Stimulated activated CD4-positive, alpha-beta T cell treated with anti-CD3 and anti-CD28 coated beads, Interleukin-15, amount 100 ng/mL, for 1 hour (primary cell): ENCODE results near the gene CPB1.

Experiments used
- DNase-seq, 2 donors: peaks; one replicate each; pipeline ENCODE4 v3.0.0-alpha.2; 2020; ENCODE audit warnings: low read depth in 1 of 2, low spot score in 1 of 2

The CPB1 gene

DNA sequence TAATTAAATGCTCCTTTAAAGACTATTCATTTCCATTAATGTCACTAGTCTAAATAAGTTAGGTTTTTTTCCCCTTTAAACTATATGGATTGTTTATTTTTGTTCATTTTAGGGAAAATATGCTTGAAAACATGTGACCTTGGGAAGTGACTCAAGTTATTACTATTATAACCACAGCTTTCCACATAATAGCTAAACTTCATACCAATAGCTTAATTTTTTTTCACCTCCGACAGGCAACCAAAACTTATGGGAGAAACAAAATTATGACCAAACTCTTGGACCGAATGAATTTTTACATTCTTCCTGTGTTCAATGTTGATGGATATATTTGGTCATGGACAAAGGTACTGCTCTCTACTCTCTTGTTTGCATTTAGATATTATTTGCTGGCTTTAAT is 53.7 kb downstream of the CPB1 start:
- no peak for DNase-seq

DNA sequence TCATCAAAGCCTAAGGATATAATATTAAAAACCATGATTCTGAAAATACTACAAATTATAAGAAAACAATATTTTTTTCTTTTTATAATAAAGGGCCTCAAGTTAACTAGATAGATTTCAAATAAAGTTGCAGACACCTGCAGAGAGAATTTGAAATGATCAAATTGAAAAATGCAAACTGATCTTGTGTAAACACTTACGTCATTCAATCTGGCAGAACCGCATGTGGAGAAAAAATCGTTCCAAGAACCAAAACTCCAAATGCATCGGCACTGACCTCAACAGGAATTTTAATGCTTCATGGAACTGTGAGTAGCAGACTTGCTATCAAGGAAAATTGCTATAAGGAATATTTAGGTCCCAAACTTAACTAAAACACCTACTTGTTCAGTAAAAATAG is 54.7 kb downstream of the CPB1 start:
- no peak for DNase-seq

DNA sequence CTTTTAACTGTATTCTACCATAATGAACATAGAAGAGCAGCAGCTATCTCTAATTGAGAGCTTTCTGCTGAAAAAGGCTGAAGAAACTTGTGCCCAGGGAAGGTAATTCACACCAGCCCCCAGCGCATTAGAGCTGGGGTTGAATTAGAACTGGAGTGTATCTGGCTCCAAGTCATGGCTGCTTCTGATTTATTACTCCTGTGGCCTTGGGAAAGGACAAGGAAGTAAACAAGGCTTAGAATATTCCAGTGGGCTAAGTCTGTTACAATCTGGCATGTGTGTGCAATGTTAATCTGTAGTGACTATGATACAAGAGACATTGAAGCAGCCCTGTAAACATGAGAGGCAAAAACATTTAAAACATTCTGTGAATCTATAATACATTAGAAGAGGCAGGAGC is 55.6 kb downstream of the CPB1 start:
- no peak for DNase-seq

DNA sequence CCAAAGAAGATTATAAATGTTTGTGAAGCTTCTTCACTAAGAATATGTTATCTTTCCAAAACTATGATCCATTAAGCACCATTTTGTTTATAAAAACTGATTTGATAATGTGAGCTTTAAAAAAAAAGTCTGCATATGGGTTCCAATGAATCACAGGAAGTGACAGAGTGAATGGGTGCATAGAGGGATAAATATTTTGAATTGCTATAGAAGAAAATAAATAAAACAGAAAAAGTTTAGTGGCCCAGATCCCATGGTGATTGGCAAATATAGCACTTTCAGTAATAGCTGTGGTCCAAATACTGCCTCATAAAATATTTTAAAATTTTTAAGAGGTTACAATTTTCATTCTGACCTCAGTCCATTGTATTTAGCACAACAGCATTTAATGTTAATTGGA is 56.6 kb downstream of the CPB1 start:
- DNase-seq, result no peak

DNA sequence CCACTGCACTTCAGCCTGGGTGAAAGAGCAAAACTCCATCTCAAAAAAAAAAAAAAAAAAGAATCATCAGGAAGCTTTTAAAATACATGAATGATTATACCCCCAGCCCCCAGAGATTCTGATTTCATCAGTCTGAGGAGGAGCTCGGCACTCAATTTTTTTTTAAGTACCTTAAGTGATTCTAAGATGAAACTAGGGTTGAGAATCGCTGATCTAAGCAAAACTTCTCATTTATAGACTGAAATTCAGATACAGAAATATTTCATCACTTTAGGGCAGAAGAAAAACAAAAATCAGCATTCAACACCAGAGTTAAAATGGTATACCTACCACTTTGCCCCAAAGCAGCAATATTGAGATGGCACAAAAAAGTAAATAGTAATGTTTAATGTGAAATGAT is 62.2 kb downstream of the CPB1 start:
- no peak for DNase-seq

DNA sequence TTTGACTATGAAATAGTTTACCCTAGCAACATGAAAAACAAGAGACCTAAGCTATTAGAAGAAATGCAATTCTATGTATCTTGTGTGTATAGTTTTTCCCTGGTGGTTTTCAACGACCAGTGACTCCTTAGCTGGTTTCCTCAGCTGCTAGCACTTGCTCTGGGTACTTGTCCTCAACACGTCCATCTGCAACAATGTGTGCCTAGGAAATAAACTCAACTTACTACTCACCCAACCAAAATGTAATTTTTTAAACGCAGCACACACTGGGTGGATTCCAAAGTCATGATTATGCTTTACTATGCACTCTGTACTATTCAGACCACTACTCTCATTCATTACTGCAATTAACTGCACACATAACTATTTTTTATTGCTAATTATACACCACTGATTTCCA is 68.5 kb downstream of the CPB1 start:
- no peak for DNase-seq

DNA sequence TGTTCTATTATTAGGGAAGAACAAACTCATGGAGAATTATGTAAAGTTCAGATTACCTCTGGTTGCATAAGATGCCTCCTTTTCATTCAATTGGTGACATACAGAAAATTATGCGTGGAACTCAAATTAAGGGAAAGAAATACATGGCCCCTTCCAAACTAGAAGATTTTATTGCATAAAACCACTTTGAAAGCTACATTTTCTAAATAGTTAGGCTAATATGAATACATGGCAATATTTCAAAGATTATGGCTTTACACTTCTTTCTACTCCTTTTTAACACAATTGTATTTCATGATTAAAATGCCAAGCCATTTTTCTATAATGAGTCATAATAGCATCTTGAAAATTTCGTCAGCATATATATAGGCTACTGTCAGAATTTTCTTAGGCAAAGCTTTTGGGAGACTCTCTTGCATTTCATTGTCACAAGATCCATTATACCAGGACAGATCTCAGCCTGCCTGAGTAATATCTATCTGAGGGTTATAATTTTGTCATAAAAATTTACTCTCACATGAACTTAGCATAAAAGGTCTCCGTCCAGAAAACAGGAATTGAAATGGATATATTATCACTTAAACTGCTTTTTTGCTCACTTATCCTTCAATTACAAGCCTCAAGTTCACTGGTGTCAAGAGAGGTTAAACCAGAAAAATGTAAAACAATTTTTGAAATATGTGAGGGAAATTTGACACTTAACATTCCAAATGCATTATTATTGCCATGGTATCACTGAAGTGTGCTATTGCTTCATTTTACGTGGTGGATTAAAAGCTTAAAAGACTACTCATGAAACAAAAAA is 74.6 kb downstream of the CPB1 start:
- no peak for DNase-seq

DNA sequence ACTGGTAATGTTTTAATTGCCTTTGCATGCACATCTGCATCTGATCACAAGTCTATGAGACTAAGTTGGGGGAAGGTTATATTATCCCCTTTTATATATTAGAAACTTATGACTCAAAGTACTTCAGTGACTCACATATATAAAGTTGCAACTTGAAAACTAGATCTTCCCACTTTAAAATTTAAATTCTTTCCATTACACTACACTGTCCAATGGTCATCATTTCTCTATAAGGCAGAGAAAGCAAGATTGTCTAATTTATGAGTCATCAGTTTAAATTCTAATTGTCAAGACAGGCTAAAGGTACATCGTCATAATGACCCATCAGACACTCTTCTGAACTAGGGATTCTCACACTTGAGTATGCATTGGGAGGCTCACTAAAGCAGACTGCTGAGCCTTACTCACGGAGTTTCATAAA is 75.4 kb downstream of the CPB1 start:
- DNase-seq, result no peak

DNA sequence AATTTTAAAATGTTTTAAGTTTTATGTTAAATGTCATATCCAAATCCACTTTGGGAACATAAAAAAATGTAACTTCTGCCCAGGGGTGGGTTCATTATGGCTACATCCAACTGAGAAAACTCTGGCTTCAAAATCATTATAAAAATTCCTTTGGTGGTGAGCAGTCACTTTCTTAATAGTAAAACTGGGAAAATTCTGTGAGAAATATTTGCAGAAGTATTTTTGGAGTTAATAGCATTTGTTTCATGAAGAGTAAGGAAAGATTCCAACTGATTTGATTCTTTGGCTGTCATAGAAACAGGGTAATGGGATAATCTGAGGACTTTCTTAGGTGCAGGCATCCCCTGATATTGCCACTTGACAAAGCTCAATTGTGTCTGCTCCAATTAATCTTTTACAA is 76.3 kb downstream of the CPB1 start:
- DNase-seq, result no peak

DNA sequence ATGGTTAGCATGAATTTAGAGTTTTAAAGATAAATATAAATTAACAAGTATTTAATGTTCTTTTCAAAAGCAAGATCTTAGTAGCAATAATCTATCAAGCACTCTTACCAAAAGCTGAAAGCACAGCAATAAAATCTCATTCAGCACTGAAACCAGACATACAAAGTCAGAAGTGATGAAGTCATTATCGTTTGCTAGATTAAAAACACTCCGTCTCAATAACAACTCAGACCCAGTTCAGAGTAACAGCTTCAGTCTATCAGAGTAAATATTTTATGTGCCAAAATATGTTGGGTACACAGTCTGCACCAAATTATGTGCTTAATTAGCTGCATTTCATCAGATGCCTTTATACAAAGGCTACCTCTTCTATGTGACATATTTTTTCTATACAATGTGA is 79.1 kb downstream of the CPB1 start:
- no peak for DNase-seq
